ENCODE measurements around the gene DLGAP1. TPM values are rescaled to one million over a fixed set of nuclear protein-coding genes. Genes with fewer than 3 reads are reported as not detected.

Gene DLGAP1
- total RNA-seq, 1 donor from 2014 or later = 3.2 TPM

DNA sequence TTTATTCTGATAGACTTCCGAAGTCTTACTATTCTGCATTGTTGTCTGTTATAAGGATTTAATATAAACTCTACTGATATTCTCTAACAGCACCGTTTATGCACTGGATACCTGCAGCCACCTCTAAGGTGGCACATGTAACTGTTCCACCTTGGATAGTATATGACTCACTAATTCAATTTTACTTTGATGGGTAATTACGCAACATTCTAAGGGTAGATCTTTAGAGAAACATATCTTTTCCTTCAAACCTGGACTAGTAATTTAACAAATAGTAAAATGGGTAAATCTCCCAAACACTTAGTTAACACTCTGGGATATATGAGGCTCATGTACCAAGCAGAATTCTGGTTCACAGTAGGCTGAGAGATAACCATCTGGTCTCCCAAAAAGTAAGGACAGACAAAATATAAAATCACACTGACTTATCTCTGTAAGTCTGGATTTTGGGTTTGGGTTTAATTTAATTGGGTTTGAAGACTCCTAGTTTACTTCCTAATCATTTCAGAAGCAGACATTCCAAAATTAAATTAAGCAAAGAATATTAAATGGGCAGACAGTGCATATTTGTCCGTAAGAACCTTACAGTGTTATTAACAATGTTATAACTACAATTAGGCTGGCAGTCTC is 590.3 kb downstream of the DLGAP1 start:
- no peaks in the 10 kb centered on the region for H3K36me3 ChIP-seq
- intact Hi-C loops (cut with DNase I) = no loop called here
- no peaks in the 10 kb centered on the region for H3K27me3 ChIP-seq
- H3K9me3 ChIP-seq = no peaks in the 10 kb centered on the region
- H3K27ac ChIP-seq = no peak overlapping the region
- H3K4me3 ChIP-seq = no peak overlapping the region
- DNase-seq (ENCODE audit: extremely low spot score in 2 of 2) = no peak
- no peak for TF ChIP-seq POLR2A (IDR thresholded peaks at IDR 0.05)
- TF ChIP-seq POLR2AphosphoS5 (IDR thresholded peaks at IDR 0.05; ENCODE audit: insufficient read depth in 1 of 2, low read depth in 1 of 2) = no peak
- TF ChIP-seq, protein P1, sequence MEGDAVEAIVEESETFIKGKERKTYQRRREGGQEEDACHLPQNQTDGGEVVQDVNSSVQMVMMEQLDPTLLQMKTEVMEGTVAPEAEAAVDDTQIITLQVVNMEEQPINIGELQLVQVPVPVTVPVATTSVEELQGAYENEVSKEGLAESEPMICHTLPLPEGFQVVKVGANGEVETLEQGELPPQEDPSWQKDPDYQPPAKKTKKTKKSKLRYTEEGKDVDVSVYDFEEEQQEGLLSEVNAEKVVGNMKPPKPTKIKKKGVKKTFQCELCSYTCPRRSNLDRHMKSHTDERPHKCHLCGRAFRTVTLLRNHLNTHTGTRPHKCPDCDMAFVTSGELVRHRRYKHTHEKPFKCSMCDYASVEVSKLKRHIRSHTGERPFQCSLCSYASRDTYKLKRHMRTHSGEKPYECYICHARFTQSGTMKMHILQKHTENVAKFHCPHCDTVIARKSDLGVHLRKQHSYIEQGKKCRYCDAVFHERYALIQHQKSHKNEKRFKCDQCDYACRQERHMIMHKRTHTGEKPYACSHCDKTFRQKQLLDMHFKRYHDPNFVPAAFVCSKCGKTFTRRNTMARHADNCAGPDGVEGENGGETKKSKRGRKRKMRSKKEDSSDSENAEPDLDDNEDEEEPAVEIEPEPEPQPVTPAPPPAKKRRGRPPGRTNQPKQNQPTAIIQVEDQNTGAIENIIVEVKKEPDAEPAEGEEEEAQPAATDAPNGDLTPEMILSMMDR (IDR thresholded peaks at IDR 0.05) = no peak
- no peaks in the 10 kb centered on the region for H3K4me1 ChIP-seq

DNA sequence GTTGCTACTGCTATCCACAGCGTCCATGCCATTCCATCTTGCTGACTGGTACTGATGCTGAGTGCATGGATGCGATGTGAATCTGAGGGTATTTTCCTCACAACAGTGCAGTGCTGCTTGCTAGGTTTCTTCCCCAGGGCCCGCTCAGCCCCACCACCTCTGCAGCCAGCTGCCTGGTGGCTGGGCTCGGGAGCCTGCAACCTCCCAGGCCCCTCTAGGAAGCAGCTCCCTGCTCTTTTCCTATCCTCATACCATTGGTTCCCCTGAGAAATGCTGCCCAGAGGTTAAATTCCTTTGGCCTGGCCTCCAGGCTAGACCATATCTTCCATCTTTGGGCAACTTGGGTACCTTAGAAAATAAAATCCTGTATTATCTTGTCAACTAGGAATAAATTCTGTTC is 591.5 kb downstream of the DLGAP1 start:
- no peak overlapping the region for H3K27ac ChIP-seq
- no peaks in the 10 kb centered on the region for H3K4me1 ChIP-seq
- intact Hi-C loops (cut with DNase I) = no loop called here

DNA sequence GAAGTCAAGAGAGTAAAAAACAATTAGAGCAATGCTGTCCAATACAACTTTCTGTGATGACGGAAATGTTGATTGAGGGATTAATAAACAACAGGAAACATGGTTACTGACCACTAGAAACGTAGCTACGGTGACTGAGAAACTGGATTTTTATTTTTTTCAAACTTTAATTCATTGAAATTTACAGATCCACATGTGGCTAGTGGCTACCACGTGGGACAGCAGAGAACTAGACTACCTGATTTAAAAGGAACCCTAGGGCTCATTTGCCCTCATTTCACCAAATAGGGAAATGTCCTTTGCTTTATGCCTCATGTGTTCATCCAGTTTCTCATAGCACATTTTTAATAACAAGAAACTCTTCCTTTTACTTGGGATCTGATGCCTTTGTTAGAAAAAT is 592.1 kb downstream of the DLGAP1 start:
- DNase-seq (ENCODE audit: extremely low spot score in 2 of 2) = no peak
- H3K4me1 ChIP-seq = no peaks in the 10 kb centered on the region
- H3K27ac ChIP-seq = no peak overlapping the region
- no peaks in the 10 kb centered on the region for H3K9me3 ChIP-seq
- no peak overlapping the region for H3K4me3 ChIP-seq
- intact Hi-C loops (cut with DNase I) = no loop called here
- H3K27me3 ChIP-seq = no peaks in the 10 kb centered on the region
- TF ChIP-seq, protein P1 (IDR thresholded peaks at IDR 0.05) = no peak
- TF ChIP-seq POLR2A (IDR thresholded peaks at IDR 0.05) (no peak), POLR2AphosphoS5 (IDR thresholded peaks at IDR 0.05; ENCODE audit: insufficient read depth in 1 of 2, low read depth in 1 of 2) (no peak)
- no peaks in the 10 kb centered on the region for H3K36me3 ChIP-seq

More for the DNA sequence above, 591.5 kb downstream of the DLGAP1 start:
- Histone ChIP-seq H3K36me3 (no peaks in the 10 kb centered on the region), H3K27me3 (no peaks in the 10 kb centered on the region), H3K4me3 (no peak overlapping the region), H3K9me3 (no peaks in the 10 kb centered on the region)
- TF ChIP-seq POLR2AphosphoS5 (IDR thresholded peaks at IDR 0.05; ENCODE audit: insufficient read depth in 1 of 2, low read depth in 1 of 2) (no peak), POLR2A (IDR thresholded peaks at IDR 0.05) (no peak)
- TF ChIP-seq, protein P1 (IDR thresholded peaks at IDR 0.05) = no peak
- DNase-seq (ENCODE audit: extremely low spot score in 2 of 2) = no peak

DNA sequence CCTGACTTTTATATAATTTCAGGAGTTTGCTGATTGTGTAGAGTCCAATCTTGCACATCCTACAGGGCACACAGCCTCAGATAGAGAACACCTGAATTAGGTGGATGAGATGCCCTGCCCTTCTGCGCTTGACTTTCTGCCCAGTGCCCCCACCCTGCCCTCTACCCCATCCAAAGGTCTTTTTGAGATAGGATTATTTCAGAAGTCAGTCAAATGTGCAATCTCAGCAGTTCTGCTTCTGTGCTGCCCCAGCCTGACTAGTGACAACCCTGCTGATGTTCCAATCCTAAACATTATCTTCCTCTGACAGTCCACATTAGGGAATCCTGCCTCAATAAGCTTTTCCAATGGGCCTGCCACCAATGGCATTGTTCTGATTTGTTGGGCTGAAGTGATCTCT is 593.6 kb downstream of the DLGAP1 start:
- Histone ChIP-seq H3K36me3 (no peaks in the 10 kb centered on the region), H3K27me3 (no peaks in the 10 kb centered on the region), H3K9me3 (no peaks in the 10 kb centered on the region), H3K4me1 (no peaks in the 10 kb centered on the region), H3K27ac (no peak overlapping the region), H3K4me3 (no peak overlapping the region)
- TF ChIP-seq POLR2A (IDR thresholded peaks at IDR 0.05) = no peak
- TF ChIP-seq, protein P1 (IDR thresholded peaks at IDR 0.05) = no peak
- no peak for TF ChIP-seq POLR2AphosphoS5 (IDR thresholded peaks at IDR 0.05; ENCODE audit: insufficient read depth in 1 of 2, low read depth in 1 of 2)
- DNase-seq (ENCODE audit: extremely low spot score in 2 of 2) = no peak
- intact Hi-C loops (cut with DNase I) = no loop called here

DNA sequence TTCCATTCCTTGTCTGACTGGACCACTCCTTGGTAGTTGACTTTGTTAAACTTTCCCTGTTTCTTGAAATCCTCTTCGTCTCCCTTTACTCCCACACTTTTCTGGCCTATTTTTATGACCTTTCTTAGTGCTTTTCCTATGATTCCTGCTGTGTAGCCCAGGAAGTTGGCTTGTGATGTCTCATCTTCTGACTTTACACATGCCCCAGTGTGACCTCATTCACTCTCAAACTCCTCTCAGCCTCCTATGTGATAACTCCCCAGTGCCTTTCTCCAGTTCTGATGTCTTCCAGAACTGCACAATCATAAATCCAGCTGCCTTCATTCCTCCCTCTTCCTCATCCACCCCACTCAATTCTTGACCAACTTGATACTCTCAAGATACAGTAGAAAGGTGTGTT is 597.6 kb downstream of the DLGAP1 start:
- Histone ChIP-seq H3K27ac (no peak overlapping the region), H3K36me3 (no peaks in the 10 kb centered on the region), H3K9me3 (no peaks in the 10 kb centered on the region), H3K4me3 (no peak overlapping the region), H3K4me1 (no peaks in the 10 kb centered on the region), H3K27me3 (no peaks in the 10 kb centered on the region)
- intact Hi-C loops (cut with DNase I) = no loop called here
- no peak for DNase-seq (ENCODE audit: extremely low spot score in 2 of 2)
- TF ChIP-seq, protein P1 (IDR thresholded peaks at IDR 0.05) = no peak
- no peak for TF ChIP-seq POLR2A (IDR thresholded peaks at IDR 0.05)
- TF ChIP-seq POLR2AphosphoS5 (IDR thresholded peaks at IDR 0.05; ENCODE audit: insufficient read depth in 1 of 2, low read depth in 1 of 2) = no peak
